ENCODE data around the gene PKMYT1. TPM values are rescaled to one million over a fixed set of nuclear protein-coding genes. Genes with fewer than 3 reads are reported as not detected.

PKMYT1 gene
- total and polyA plus RNA-seq, 2 of the 4 experiments (the other 2 are of a cell fraction) = 1.8 to 14.9 TPM

- H3K79me1 ChIP-seq (ENCODE audit: low read depth in 1 of 2, low read length in 2 of 2) = peaks cover 14 to 18% of the 10 kb centered on the region in 2 experiments
- H4K5ac ChIP-seq (ENCODE audit: low read depth, low read length) = no peak overlapping the region
- no peak overlapping the region for H2AFZ ChIP-seq (replicated peaks; ENCODE audit: low read length, poor library complexity)
- ATAC-seq (ENCODE audit: low read depth) (no peak), DNase-seq (no peak)
- no peak for TF ChIP-seq RCOR1 (IDR thresholded peaks at IDR 0.05; ENCODE audit: insufficient replicate concordance, low read length)
- no peak for TF ChIP-seq NFE2L2 (IDR thresholded peaks at IDR 0.05; ENCODE audit: low read depth, low read length)
- no peak for TF ChIP-seq RAD21 (IDR thresholded peaks at IDR 0.05; ENCODE audit: low read length)
- no peak for TF ChIP-seq FOS (IDR thresholded peaks at IDR 0.05; ENCODE audit: low read depth, low read length)
- no peak for TF ChIP-seq ELK1 (IDR thresholded peaks at IDR 0.05; ENCODE audit: borderline replicate concordance, low read depth, low read length)
- no peak for TF ChIP-seq USF2 (IDR thresholded peaks at IDR 0.05; ENCODE audit: low read depth, low read length)
- TF ChIP-seq CEBPB (IDR thresholded peaks at IDR 0.05; ENCODE audit: low read depth, low read length) = no peak
- TF ChIP-seq MAZ (IDR thresholded peaks at IDR 0.05; ENCODE audit: borderline replicate concordance, low read depth, low read length) = no peak
- TF ChIP-seq CHD1 (IDR thresholded peaks at IDR 0.05; ENCODE audit: low read depth, low read length) = no peak
- H3K18ac ChIP-seq (ENCODE audit: low read depth, low read length) = no peak overlapping the region
- no peak overlapping the region for H3K27ac ChIP-seq (ENCODE audit: insufficient read depth, low read length)
- H3K9ac ChIP-seq (ENCODE audit: low read depth, low read length) = no peak overlapping the region
- H2BK20ac ChIP-seq (ENCODE audit: low read depth, low read length) = no peak overlapping the region
- no peak overlapping the region for H3K23ac ChIP-seq (ENCODE audit: low read depth, low read length)
- dilution Hi-C loops (cut with HindIII; ENCODE audit: low sequenced_read_pairs, unreplicated experiment) = no loop called here
- H3K56ac ChIP-seq (ENCODE audit: extremely low read depth, insufficient read depth, low read length) = no peak overlapping the region
- no peak overlapping the region for H3K4ac ChIP-seq (ENCODE audit: low read depth, low read length)
- H2BK15ac ChIP-seq (ENCODE audit: low read depth, low read length) = no peak overlapping the region
- H3K4me3 ChIP-seq (ENCODE audit: insufficient read depth, low read depth, low read length) = no peak overlapping the region
- no peak overlapping the region for H3K4me2 ChIP-seq (ENCODE audit: low read depth, low read length)
- no peaks in the 10 kb centered on the region for H3K9me3 ChIP-seq (ENCODE audit: control insufficient read depth, insufficient read depth, low read length)
- H3K4me1 ChIP-seq (ENCODE audit: control insufficient read depth, insufficient read depth, low read length) = peaks cover 6% of the 10 kb centered on the region
- H3K14ac ChIP-seq (replicated peaks; ENCODE audit: low read depth, low read length) = no peak overlapping the region
- in situ Hi-C loops (cut with MboI; ENCODE audit: low sequenced_read_pairs) = no loop called here
- no peaks in the 10 kb centered on the region for H4K20me1 ChIP-seq (ENCODE audit: insufficient read depth, low read length)
- no peak overlapping the region for H4K8ac ChIP-seq (ENCODE audit: low read depth in 2 of 2, low read length in 2 of 2)
- POLR2A ChIA-PET (ENCODE audit: unreplicated experiment) = no interaction called here
- intact Hi-C loops (cut with micrococcal nuclease) = no loop called here
- 0 out of 2 replicates have a peak, but pooled peaks cover 4% of the 10 kb centered on the region for H3K9me1 ChIP-seq (ENCODE audit: insufficient read depth, low read length)
- H2BK5ac ChIP-seq (ENCODE audit: low read depth, low read length, poor library complexity, severe bottlenecking) = no peak overlapping the region
- no peak overlapping the region for H4K91ac ChIP-seq (ENCODE audit: insufficient read depth, low read depth, low read length)
- H2AK9ac ChIP-seq (replicated peaks; ENCODE audit: low read depth, low read length, poor library complexity) = no peak overlapping the region
- WGBS, 2 experiments (ENCODE audit: extremely low coverage in 2 of 2, insufficient read length in 1 of 2) = no CpG with 5 or more reads among the region's 5 CpGs
- peaks cover 1% of the 10 kb centered on the region; the same call in 1 of the 2 replicates for H3K27me3 ChIP-seq (ENCODE audit: control insufficient read depth, insufficient read depth, low read length)
- BruUV-seq (replicated peaks) = no TSS peak
- no peak overlapping the region for H2BK120ac ChIP-seq (ENCODE audit: low read depth, low read length)
- no peak overlapping the region for H2AK5ac ChIP-seq (ENCODE audit: low read depth, low read length)
- no peaks in the 10 kb centered on the region for H3K36me3 ChIP-seq (ENCODE audit: control insufficient read depth, insufficient read depth, low read length)
- CTCF ChIA-PET = no interaction called here
Measured at GRCh38 chr16:2982402-2982801, 2.2 kb upstream of the PKMYT1 start.
